Measurements from ENCODE around the gene NRXN3.

- TF ChIP-seq GATA2 (IDR thresholded peaks at IDR 0.05; ENCODE audit: low read depth, low read length) (peak; percentile 54), GATA3 (IDR thresholded peaks at IDR 0.05; ENCODE audit: low read depth, low read length) (no peak)
Observed at GRCh38 chr14:78725086-78725485, 554.9 kb downstream of the NRXN3 start.

Data from SH-SY5Y (cell line).